IPS-NIHi7 (cell line): ENCODE results near the gene POU2F1.

Source experiments
- DNase-seq: peaks from one replicate; pipeline ENCODE4 v3.0.0; 2012; ENCODE audit warnings: mixed read lengths; ENCODE audit errors: extremely low spot score

Gene POU2F1

DNA sequence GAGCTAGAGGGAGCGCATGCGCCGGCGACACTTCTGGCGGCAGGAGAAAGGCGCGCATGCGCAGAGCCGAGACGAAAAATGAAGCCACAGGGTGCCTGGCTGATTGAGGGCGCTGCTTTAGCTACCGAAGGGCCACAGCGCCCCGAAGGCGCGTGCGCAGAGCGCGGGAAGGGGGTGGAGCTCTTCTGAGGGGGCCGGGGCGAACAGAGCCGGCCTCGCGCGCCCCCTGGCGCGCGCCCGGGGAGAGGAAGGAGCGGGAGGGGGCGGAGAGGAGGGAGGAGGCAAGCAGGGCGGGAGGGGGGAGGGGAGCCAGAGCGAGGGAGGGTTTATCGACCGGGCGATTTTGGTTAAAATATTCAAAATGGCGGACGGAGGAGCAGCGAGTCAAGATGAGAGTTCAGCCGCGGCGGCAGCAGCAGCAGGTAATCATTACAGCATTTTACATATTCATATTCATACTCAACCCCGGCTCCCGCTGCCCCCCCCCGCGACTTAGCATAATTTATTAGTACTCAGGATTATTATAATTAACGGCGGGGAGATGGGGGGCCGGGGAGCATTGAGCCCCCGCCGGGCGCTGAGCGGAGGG is at the start of gene POU2F1:
POU2F1 (plus strand) TSS at position 350 of the 589 bp plus-strand sequence; CDS start at position 362, 12 bp downstream.
- peak; percentile 87 for DNase-seq

DNA sequence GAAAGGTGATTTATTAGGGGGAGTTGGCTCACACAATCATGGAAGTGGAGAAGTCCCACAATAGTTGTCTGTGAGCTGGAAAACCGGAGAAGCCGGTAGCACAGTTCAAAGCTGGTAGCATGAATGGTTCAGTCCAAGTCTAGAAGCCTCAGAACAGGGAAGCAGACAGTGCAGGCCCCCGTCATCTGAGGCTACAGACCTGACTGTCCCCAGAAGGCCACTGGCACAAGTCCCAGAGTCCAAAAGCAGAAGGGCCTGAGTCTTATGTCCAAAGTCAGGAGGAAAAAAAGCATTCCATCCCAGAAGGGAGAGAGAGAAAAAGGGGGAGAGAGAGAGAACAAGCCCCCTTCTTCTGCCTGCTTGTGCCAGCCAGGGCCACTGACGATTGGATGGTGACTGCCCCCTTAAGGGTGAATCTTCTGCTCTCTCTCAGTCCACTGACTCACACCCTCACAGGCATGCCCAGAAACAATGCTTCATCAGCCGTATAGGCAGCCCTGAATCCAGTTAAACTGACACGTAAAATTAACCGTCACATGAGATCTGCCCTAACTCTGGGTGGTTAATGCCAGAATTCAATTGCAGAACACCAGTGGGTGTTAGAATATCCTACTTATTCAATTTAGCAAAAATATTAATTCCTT is 49.3 kb upstream of the POU2F1 start:
- DNase-seq, result no peak

DNA sequence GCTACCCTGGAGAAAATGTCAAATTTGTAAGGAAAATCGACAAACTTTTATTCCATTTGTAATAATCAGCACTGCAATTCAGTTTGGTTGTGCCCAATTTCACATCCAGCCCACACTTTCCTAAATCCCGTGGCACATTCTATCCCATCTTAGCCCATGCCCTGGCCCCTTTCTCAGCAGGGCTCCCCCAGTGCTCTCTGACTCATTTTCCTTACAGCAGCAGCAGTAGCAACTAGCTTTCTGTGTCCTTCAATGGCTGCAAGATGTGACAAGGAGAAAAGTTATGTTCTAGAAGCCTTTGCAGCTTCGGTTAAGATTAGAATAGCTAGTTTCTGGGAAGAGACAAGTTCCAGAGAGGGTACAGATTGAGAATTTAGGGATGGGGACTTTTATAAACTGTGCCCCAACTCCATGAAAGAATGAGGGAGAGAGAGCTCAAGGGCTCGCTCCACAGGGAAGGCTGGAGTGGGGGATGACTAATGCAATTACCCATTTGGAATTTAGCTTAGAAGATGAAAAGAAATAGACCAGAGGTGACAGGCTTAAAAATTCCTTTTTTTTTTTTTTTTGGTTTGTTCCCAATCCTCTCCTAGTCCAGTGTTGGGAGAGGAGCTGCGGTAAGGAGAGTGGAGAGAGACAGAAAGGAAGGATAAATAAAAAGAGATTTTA is 47.0 kb upstream of the POU2F1 start:
- peak; percentile 40 for DNase-seq

DNA sequence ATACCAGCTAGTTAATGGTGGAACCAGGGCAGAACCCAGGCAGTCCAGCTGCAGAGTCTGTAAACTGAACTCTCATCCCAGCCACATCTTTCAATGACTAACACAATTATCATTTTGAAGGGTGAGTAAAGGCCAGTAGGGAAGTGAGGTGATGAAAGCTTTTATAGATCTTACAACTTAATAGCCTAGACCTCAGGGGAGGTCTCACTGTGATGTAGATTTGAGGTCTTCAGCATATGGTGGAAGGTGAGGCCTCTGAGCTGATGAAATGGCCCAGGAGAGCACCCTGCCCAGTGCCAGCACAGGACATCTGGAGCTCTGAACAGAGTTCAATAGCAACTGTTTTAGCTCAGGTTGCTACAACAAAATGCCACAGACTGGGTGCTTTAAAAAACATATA is 44.8 kb upstream of the POU2F1 start:
- no peak for DNase-seq

DNA sequence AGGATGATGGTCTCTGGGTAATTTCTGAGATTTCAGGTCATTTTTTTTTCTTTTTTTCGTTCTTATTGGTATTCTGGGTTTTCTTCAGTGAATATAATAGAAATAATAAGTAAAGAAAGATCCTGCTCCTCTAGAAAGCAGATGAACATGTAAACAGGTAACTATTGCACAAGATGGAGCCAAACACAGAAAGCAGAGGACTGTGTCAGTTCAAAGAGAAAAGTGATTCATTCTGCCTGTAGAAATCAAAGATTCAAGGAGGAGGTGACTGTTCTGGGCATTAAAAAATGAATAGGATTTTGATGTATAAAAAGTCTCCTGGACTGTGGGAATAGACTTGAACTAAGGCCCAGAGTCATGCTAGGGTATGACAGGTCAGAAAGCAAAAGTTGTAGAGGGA is 41.9 kb upstream of the POU2F1 start:
- no peak for DNase-seq

DNA sequence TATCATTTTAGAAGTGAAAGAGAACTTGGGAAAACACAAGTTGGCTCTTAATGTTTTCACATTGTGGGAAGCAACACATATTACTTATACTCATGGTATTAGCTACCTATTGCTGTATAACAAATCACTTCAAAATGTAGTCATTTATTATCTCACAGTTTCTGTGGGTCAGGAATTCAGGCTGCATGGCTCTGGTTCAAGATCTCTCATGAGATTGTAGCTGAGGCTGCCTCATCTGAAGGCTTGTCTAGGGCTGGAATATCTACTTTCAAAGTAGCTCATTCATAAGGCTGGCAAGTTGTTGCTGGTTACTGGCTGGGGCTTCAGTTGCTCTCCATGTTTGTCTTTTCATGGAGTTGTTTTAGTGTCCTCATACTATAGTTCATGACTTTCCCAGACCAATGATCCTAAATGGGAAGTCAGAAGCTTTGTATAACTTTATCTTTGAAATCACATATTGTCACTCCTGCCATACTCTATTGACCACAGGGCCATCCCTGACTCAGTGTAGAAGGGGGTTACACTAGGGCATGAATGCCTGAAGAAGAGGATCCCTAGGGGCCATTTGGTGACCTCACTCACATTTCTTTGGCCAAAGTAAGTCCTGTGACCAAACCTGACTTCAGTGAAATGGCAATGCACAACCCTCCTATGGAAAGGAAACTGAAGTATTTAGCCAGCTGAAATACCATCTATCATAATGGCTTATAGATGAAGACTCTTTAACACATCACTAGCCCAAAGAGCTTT is 37.9 kb upstream of the POU2F1 start:
- no peak for DNase-seq

DNA sequence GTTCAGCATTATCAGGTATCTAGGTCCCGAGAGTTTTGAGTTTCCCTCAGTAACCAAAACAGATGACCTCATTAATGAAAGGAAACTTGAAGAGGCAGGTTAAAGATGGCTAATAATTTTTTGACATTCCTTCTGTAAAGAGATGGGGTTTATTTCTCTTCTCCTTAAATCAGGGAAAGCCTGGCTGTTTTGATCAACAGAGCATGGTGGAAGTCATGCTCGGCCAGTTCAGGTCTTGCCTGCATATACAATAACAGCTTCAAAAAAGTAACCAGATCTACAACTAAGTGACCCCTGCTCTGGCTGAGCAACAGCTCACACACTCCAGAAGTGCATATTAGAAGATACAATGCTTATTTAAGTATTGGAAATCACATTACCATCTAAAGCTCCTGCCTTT is 36.6 kb upstream of the POU2F1 start:
- DNase-seq, result no peak

DNA sequence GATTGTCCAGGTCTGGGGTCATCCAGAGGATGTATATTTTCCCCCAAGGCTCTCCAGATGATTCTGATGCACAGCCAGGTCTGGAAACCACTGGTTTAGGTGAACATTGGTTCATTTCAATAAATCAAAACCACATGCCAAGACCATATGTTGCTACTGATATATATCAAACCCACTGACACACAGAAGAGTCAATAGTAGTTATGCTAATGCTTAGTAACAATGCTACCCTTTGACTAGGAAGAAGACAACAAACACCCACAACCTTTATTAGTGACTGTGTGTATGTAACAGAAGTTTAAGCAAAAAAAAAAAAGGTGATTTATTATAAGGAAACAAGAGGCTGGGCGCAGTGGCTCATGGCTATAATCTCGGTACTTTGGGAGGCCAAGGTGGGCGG is 35.6 kb upstream of the POU2F1 start:
- no peak for DNase-seq

DNA sequence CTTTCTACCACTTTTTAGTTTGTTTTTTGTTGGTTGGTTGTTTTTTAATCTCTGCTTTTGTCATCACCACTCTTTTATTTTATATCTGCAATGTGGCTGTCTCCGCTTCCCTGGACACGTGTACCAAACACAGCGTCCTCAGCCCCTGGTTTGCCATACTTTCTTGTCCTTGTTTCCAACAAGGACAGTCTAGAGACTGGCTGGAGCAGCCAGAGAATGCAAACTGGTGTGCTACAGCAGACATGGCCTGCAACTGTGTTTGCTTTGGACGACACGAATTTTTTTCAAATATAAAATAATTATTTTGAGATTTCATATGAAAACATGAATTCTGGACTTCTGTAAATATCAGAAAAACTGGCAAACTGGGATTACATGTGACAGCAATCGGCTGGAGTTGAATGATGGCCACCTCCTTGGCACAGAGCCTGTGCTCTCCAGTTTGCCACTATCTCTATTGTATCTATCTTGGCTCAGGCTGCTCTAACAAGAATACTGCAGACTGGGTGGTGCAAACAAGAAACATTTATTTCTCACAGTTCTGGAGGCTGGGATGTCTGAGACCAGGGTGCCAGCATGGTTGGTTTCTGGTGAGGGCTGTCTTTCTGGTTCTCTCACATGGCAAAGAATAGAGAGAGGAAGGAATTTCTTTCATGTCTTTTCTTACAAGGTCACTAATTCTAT is 34.6 kb upstream of the POU2F1 start:
- no peak for DNase-seq

DNA sequence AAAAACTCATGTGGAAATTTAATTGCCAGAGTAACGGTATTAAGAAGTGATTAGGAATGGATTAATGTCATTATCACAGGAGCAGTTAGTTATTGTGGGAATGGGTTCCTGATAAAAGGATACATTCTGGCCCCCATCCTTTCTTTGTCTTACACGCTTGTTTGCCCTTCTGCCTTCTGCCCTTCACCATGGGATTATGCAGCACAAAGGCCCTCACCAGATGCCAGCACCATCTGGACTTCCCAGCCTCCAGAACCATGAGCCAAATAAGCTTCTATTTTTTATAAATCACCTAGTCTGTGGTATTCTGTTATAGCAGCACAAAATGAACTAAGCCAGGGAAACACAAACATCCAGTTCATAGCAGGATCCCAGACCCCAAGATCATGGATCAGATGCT is 33.9 kb upstream of the POU2F1 start:
- DNase-seq, result no peak

DNA sequence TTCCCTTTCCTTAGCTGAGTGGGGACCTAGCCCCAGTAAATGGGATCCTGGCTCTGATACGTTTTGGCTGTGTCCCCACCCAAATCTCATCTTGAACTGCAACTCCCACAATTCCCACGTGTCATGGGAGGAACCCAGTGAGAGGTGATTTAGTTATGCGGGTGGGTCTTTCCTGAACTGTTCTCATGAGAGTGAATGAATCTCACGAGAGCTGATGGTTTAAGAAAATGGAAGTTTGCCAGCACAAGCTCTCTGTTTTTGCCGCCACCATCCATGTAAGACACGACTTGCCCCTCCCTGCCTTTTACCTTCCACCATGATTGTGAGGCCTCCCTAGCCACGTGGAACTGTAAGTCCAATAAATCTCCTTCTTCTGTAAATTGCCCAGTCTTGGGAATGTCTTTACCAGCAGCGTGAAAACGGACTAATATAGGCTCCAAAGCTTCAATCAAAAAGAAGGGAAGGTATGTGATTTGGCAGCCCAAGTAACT is 29.9 kb upstream of the POU2F1 start:
- no peak for DNase-seq

DNA sequence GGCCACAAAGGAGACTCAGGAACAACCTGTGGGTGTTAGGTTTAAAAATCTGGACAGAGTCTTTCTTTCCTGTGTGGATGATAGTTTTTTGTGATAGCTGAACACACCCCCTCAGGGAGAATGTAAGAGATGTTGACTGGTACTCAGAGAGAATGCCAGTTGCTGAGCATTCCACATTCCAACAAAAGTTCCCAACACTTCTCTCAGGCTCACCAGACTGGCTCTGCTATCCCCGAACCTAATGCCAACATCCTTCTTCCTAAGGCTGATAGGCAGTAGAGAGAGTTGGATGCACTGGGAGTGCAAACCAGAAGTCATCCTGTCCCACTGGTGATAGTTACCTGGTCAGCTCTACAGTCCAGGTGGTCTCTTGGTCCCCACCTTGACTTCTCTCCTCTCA is 28.7 kb upstream of the POU2F1 start:
- DNase-seq, result no peak

DNA sequence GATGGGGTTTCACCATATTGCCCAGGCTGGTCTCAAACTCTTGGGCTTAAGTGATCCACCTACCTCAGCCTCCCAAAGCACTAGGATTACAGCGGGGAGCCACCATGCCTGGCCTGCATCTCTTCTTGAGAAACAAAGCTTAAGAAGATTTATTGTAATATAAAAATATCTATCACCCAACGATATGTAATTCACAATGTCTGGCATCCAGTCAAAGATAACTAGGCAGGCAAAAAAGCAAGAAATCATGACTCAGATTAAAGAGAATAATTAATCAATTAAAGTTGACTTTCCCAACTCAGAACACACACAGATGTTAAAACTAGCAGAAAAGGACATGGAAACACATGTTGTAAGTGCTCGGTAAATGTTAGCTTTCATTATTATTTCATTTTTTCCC is 26.5 kb upstream of the POU2F1 start:
- DNase-seq, result no peak

DNA sequence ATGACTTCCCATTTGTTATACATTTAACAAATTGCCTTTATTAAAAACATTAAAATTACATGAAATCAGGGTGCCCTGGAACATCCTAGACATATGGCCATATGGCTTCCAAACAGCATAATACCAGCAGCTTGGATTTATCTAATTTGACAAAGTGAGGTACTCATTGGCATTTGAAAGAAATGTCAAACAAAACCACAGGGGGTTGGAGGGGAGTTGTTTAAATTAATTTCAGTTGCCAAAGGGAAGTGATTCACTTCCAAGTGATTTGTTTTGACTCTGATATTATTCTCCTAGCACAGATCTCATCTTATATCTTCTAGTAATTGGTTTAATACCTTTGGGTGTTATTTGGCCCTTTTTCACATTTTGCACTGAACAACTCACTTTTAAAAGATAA is 24.5 kb upstream of the POU2F1 start:
- DNase-seq, result no peak

DNA sequence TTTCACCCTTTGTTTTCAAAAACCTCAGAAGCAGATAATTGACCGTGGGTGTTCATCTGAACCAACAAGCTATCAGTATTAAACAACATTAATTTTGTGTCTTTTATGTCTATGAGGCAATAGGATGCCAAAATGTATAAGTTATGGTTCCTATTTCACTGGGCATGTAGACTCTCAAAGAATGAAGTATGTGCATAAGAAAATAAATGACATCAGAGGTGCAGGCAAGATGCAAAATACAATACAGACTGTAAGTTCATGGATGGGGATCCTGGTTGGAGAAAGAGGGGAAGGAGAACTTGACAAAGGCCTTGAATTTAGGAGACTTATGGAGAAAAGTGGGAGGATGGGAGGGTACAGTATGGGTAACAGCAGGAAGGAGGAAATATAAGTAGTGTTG is 23.4 kb upstream of the POU2F1 start:
- DNase-seq, result no peak

DNA sequence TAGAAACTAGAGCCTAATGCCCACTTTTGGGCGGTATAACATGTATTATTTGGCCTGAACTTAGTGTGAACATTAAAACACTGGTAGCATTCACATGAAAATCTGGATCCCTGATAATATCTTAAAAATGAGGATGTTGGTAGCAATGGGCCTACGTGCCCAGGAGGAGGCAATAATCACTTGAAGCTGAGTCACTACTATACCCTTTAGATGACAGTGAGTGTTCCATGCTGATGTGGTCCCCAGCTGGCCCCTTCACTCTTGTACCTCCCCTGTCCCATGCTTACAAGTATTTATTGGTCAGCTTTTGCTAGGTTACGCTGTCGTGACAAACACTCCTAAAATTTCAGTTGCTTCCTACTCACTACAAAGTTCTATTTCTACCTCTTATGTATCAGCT is 23.0 kb upstream of the POU2F1 start:
- no peak for DNase-seq

DNA sequence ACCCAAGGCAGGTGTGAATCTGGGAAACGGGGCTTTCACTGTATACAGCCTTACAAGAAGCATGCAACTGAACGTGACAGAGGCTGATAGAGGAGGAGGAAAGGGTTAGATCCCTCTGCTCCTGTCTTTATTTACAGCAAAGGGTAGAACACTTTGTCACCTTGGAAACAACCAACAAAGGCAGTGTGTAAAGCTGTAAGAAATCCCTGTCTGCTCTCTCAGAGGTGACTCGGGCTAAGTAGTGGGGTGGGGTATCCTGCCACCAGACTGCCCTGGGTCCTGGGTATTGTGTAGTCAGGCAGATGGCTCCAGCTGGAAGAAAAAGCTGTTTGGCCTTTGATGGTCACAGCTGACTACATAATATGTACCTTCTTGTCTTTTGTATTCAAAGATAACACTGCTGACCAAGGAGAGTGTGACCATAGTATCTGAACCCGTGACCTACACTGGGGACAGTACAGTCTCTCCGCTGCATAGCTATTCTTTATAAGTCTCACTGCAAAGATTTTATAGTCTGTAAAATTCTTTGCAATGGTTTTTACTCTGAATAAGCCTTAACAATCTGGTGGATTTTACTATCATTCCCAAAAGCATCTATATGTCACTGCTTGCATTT is 22.1 kb upstream of the POU2F1 start:
- DNase-seq, result no peak

DNA sequence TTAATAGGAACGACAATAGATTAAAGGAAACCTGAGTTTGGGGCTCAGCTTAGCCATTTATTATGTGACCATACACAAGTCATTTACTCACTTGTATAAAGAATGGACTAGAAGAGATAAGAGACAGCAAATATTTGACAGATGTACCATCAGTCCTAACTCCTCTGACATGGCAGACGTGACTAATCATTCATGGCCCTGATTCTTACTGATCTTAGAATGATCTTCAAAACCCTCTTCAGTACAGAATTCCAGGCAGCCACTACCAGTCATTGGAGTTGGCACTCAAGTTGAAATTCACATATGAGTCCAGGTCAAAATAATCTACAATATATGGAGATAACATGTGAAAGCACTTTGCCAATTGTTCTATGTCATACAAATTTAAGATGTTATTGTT is 21.0 kb upstream of the POU2F1 start:
- no peak for DNase-seq

DNA sequence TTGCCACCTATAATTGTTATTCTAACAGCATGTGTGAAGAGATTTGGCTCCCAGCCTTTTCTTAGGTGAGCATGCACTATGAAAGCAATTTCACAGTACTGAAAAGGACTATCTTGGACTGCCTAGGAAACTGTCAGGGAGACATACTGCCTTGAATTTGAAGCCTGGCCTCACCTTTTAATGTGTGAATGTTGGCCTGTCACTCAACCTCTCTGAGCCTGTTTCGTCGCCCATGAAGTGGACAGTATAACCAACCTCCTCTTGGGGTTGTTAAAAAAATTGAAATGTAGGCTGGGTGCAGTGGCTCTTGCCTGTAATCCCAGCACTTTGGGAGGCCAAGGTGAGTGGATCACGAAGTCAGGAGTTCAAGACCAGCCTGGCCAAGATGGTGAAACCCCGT is 20.4 kb upstream of the POU2F1 start:
- no peak for DNase-seq

DNA sequence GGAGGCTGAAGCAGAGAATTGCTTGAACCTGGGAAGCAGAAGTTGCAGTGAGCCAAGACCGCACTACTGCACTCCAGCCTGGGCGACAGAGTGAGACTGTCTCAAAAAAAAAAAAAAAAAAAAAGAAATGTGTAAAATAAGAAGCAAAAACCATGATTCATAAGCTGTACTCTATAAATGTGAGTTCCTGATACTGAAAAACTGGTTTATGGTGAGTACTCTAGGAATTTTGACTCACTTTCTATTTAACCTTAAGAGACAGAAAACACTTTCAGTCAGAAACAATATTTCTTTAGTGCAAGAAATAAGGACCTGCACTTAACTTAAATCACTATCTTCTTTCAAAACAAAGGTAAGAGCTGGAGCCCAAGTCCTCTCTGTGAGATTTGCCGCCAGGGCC is 19.9 kb upstream of the POU2F1 start:
- DNase-seq, result no peak

DNA sequence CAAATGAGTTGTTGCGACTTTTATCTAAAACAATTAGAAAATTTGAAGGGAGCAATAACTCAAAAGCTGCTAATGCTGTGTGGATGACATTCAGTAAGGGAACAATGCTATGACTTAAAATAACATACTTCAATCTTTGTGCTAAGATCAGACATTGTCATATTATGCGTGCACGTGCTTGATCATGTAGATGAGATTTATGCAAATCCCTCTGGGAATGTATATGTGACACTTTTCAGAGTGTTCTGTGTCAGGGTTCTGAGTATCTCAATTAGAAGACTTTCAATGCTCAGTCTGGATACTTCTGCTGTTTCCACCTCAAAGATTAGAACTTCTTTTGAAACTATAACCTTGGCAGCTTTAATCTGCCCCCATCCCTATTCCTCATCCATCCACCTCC is 18.6 kb upstream of the POU2F1 start:
- no peak for DNase-seq
